ENCODE results near the gene KXD1. TPM values are rescaled to one million over a fixed set of nuclear protein-coding genes. Genes with fewer than 3 reads are reported as not detected.

Gene KXD1
- 124 and 142 TPM in 2 replicates for total RNA-seq

DNA sequence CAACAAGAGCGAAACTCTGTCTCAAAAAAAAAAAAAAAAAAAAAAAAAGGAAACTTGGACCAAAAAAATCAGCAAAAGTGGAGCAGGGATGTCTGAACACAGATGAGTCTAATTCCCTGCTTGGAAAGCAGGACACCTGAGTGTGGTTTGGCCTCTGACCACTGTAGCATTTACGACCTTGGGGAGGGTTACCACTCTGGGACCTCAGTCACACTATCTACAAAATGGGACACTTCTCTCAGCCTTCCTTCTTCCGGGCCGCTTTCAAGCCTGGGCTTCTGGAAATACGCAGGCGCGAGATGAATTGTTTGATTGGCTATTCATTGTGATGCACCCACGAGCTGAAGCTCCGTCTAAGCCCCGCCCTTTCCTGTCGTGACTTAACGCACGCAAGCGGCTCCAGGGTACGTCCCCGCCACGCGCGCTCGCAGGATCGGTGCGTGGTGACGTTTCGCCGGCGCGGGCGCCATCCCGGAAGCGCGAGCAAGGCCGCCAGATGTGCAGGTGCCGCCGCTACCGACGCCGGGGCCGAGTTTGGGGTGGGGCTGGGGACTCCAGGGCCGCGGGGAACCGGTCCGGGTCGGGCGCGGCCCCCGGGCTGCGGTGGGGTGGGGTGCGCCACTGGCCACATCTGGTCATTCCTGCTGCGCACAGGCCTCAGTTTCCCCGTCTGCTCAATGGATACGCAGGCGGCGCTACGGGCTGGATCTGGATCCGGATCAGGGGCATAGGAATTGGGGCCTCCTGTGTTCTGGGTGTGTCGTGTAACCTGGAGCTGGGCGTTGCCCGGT lies at the start of gene KXD1:
TSS of gene KXD1 (plus strand) at position 460 of the 791 bp plus-strand sequence. CDS start 4,187 bp downstream, outside the sequence.

DNA sequence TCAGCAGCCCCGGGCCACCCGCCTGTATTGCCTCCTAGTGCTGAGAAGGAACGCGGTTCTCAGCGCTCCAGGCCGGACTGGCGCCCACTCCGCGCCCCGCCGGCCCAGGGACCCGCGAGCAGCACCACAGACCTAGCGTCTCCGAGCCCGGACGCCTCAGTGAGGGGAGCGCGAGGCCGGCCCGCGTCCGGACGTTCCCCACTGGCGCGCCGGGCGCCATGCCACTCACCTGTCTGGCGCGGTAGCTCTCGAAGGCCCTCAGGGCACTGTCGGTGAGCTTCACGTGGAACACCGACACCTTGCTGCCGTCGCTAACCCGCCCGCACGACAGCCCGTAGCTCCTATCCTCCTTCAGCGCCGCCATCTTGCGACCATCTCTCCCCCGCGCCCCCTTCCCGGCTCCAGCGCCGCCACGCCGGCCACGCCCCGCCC lies 36.0 kb upstream of the KXD1 start, which contains the start of gene ELL:
TSS of gene ELL (minus strand) at position 379 of the 432 bp plus-strand sequence. CDS start at position 364, 15 bp downstream.

GRCh38 chr19:18542941-18543813 lies 14.5 kb upstream of the KXD1 start, which contains the start of gene FKBP8:
Gene FKBP8, minus strand, starts transcription at chr19:18543573. Its CDS starts 1,603 bp downstream, at chr19:18541970.

GRCh38 chr19:18571564-18572344 lies 14.1 kb downstream of the KXD1 start, which contains the start of gene UBA52:
Gene UBA52, plus strand, starts transcription at chr19:18571857. Its CDS starts 1,444 bp downstream, at chr19:18573301.

GRCh38 chr19:18588611-18589379 lies 31.1 kb downstream of the KXD1 start, which contains the start of gene REX1BD:
Gene REX1BD, plus strand, starts transcription at chr19:18588798. Its CDS starts 4 bp downstream, at chr19:18588802.

DNA sequence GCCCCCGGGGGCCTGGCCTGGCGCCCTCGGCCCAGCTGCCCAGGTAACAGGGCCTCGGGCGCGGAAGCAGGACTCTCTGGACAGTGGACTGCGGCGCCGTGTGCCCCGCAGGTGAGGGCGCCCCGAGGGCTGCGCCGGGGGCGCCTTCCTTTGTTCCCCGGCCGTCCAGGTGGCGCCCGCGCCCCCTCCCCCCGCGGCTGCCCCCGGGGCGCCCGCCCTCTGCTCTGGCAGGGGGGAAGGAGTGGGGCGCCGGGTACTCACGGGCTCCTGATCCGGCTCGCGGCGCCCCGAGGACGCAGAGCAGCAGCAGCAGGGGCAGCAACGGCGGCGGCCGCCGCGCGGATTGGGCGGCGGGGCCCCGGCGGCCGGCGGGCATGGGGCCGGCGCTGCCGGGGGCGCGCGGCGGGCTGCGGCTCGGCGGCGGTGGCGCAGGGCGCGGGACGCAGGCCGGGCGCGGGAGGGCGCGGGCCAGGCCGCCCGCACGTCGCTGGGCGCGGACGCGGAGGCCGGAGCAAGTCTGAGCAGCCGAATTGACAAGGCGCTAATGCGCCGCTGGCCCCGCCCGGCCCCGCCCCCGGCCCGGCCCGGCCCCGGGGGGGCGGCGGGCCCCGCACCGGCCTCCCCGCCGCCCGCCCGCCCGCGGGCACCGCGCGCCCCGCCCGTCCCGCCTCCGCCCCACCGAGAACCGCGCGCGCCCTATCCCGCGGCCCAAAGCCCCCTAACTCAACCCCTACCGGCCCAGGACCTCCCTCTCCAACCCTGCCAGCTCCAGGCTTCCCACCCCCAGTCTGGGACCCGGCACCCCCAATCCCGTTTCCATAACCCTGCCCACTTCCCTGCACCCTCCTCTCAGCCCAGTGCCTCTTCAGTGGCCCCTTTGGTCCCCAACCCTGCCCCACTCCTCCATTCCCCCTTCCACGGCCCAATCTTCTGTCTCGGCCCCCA lies 48.9 kb downstream of the KXD1 start, which contains the start of gene CRLF1:
TSS of gene CRLF1 (minus strand) at position 519 of the 945 bp plus-strand sequence. CDS start at position 376, 143 bp downstream.

DNA sequence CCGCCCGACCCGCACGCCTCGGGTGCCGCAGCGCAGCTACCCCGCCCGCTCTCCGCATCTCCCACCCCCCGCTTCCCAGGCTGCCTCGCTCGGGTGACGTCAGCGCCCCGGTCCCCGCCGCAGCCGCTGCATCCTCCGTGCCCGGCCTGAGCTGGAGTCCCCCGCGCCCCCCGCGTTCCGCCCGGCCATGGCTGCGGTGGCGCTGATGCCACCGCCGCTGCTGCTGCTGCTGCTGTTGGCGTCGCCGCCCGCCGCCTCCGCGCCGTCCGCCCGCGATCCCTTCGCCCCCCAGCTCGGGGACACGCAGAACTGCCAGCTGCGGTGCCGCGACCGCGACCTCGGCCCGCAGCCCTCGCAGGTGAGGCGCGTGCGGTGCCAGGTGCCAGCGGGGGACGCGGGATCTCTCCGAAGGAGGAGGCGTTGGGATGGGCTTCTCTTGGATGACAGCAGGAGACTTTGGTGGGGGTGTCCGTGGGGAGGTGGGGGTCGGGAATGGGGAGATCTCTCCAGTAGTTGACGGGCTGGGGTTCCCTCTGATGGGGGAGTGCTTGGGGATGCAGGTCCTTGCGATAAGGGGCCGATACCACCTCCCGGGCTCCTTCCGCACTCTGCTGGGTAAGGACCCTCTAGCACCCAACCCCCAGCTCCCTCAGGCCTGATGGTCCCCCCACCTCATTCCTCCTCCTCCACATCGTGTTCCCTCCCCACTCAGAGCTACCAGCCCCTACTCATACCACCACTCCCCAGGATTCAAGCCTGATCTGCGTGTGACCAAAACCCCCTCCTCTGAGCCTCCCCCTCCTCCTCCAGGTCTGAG lies 55.3 kb downstream of the KXD1 start, which contains the start of gene TMEM59L:
TSS of gene TMEM59L (plus strand) at position 99 of the 817 bp plus-strand sequence. CDS start at position 188, 89 bp downstream.

Other genes with a start within 250 kb of the KXD1 start
- gene LSM4, start 234.8 kb upstream of the KXD1 start, total RNA-seq, result 88.8 and 171 TPM in 2 replicates
- gene PGPEP1, start 217.3 kb upstream of the KXD1 start, total RNA-seq, result 40.8 and 45.5 TPM in 2 replicates
- gene GDF15, start 171.7 kb upstream of the KXD1 start, total RNA-seq, result 98.2 and 1,056 TPM in 2 replicates
- gene LRRC25, start 160.2 kb upstream of the KXD1 start, total RNA-seq, result 0.14 and 0.44 TPM in 2 replicates
- gene SSBP4, start 138.5 kb upstream of the KXD1 start, total RNA-seq, result 65.7 and 128 TPM in 2 replicates
- 24.9 and 56.5 TPM in 2 replicates for gene ISYNA1, start 119.7 kb upstream of the KXD1 start, total RNA-seq
- gene ELL, start 35.8 kb upstream of the KXD1 start, total RNA-seq, result 23.9 and 27.6 TPM in 2 replicates
- gene FKBP8, start 14.3 kb upstream of the KXD1 start, total RNA-seq, result 178 and 405 TPM in 2 replicates
- gene UBA52, start 14.0 kb downstream of the KXD1 start, total RNA-seq, result 743 and 1,675 TPM in 2 replicates
- 27.4 and 51.0 TPM in 2 replicates for gene REX1BD, start 30.9 kb downstream of the KXD1 start, total RNA-seq
- gene CRLF1, start 48.9 kb downstream of the KXD1 start, total RNA-seq, result under 0.01 and 2.6 TPM in 2 replicates
- 0.14 and 0.88 TPM in 2 replicates for gene TMEM59L, start 55.0 kb downstream of the KXD1 start, total RNA-seq
- 6.6 and 7.4 TPM in 2 replicates for gene KLHL26, start 79.2 kb downstream of the KXD1 start, total RNA-seq
- 3.0 and 3.5 TPM in 2 replicates for gene CRTC1, start 125.8 kb downstream of the KXD1 start, total RNA-seq
- gene COMP, start 233.4 kb downstream of the KXD1 start, total RNA-seq, result not detected in 2 replicates